ENCODE results near the gene NES. TPM values are rescaled to one million over a fixed set of nuclear protein-coding genes. Genes with fewer than 3 reads are reported as not detected.

The NES gene
- polyA plus RNA-seq: 10 to 100 TPM in 2 of 4 donors, 1 to 10 TPM in 1, under 1 TPM in 1; 0.22 to 17.9 (median 6.4) TPM
- long read RNA-seq, donor 1: 0 reads
- long read RNA-seq, donor 2, full-length matches to known transcripts: 1 of 1 reads
- long read RNA-seq, donor 2, partial matches to known transcripts: 0 of 1 reads
- long read RNA-seq, donor 2, other reads (novel, unspliced or antisense): 0 of 1 reads
- long read RNA-seq, donor 3, full-length matches to known transcripts: 9 of 9 reads
- long read RNA-seq, donor 3, partial matches to known transcripts: 0 of 9 reads
- long read RNA-seq, donor 3, other reads (novel, unspliced or antisense): 0 of 9 reads
- long read RNA-seq, donor 4, full-length matches to known transcripts: 1 of 1 reads
- long read RNA-seq, donor 4, partial matches to known transcripts: 0 of 1 reads
- long read RNA-seq, donor 4, other reads (novel, unspliced or antisense): 0 of 1 reads
- long read RNA-seq, donor 5, full-length matches to known transcripts: 2 of 2 reads
- long read RNA-seq, donor 5, partial matches to known transcripts: 0 of 2 reads
- long read RNA-seq, donor 5, other reads (novel, unspliced or antisense): 0 of 2 reads
- long read RNA-seq, donor 6, full-length matches to known transcripts: 5 of 5 reads
- long read RNA-seq, donor 6, partial matches to known transcripts: 0 of 5 reads
- long read RNA-seq, donor 6, other reads (novel, unspliced or antisense): 0 of 5 reads
- long read RNA-seq, donor 7: 0 reads
- long read RNA-seq, donor 8, full-length matches to known transcripts: 13 of 13 reads
- long read RNA-seq, donor 8, partial matches to known transcripts: 0 of 13 reads
- long read RNA-seq, donor 8, other reads (novel, unspliced or antisense): 0 of 13 reads
- long read RNA-seq, donor 9, full-length matches to known transcripts: 1 of 1 reads
- long read RNA-seq, donor 9, partial matches to known transcripts: 0 of 1 reads
- long read RNA-seq, donor 9, other reads (novel, unspliced or antisense): 0 of 1 reads
- long read RNA-seq, donor 10, full-length matches to known transcripts: 17 of 17 reads
- long read RNA-seq, donor 10, partial matches to known transcripts: 0 of 17 reads
- long read RNA-seq, donor 10, other reads (novel, unspliced or antisense): 0 of 17 reads

- Histone ChIP-seq H3K36me3 (ENCODE audit: control insufficient read depth in 3 of 3, insufficient read depth in 2 of 3, low read depth in 1 of 3, low read length in 3 of 3) (peaks cover 0 to 19% (median 0%) of the 10 kb centered on the region in 3 donors), H3K4me1 (ENCODE audit: control insufficient read depth in 3 of 3, insufficient read depth in 2 of 3, low read depth in 1 of 3, low read length in 2 of 3) (peaks cover 0 to 37% (median 4%) of the 10 kb centered on the region in 3 donors), H3K4me3 (ENCODE audit: low read depth in 1 of 3, low read length in 3 of 3) (peak within 1 kb of the TSS in 2 of 3 donors; percentile 21 to 53), H3K27me3 (ENCODE audit: control insufficient read depth in 3 of 3, insufficient read depth in 3 of 3, low read length in 3 of 3) (peaks cover 7 to 42% (median 11%) of the 10 kb centered on the region in 3 donors), H3K27ac (ENCODE audit: low read depth in 1 of 3, low read length in 2 of 3) (peak within 1 kb of the TSS in 2 of 3 donors; percentile 39 to 64), H3K9me3 (ENCODE audit: control insufficient read depth in 2 of 2, insufficient read depth in 1 of 2, low read depth in 1 of 2, low read length in 1 of 2) (no peaks in the 10 kb centered on the region)
- WGBS, 3 donors: 1 to 3% (median 2%) methylated on average over 51 to 70 of the region's 70 CpGs
- no peak for FAIRE-seq
- peak in 1 of 2 donors; percentile 66 for DNase-seq
These were observed at the start of gene NES for GRCh38 chr1:156676820-156677615. Gene NES (minus strand): TSS chr1:156677407. CDS start chr1:156677264, 143 bp downstream.

GRCh38 chr1:156726549-156727226, 49.5 kb upstream of the NES start:
- H3K9me3 ChIP-seq (ENCODE audit: control insufficient read depth in 2 of 2, insufficient read depth in 1 of 2, low read depth in 1 of 2, low read length in 1 of 2): no peaks in the 10 kb centered on the region
- 30 to 38% (median 33%) methylated on average over 15 of the region's 15 CpGs for WGBS, 3 donors
- H3K27me3 ChIP-seq (ENCODE audit: control insufficient read depth in 3 of 3, insufficient read depth in 3 of 3, low read length in 3 of 3): no peaks in the 10 kb centered on the region
- peaks cover 8 to 34% (median 12%) of the 10 kb centered on the region in 3 donors for H3K4me1 ChIP-seq (ENCODE audit: control insufficient read depth in 3 of 3, insufficient read depth in 2 of 3, low read depth in 1 of 3, low read length in 2 of 3)
- H3K27ac ChIP-seq (ENCODE audit: low read depth in 1 of 3, low read length in 2 of 3): no peak overlapping the region
- FAIRE-seq (no peak), DNase-seq (peak; percentile 71 to 76)
- H3K4me3 ChIP-seq (ENCODE audit: low read depth in 1 of 3, low read length in 3 of 3): peak overlapping the region in 2 of 3 donors; percentile 72 to 95
- H3K36me3 ChIP-seq (ENCODE audit: control insufficient read depth in 3 of 3, insufficient read depth in 2 of 3, low read depth in 1 of 3, low read length in 3 of 3): peaks cover 6 to 49% (median 10%) of the 10 kb centered on the region in 3 donors

GRCh38 chr1:156725683-156726280, 48.6 kb upstream of the NES start:
- H3K27me3 ChIP-seq (ENCODE audit: control insufficient read depth in 3 of 3, insufficient read depth in 3 of 3, low read length in 3 of 3): no peaks in the 10 kb centered on the region
- H3K36me3 ChIP-seq (ENCODE audit: control insufficient read depth in 3 of 3, insufficient read depth in 2 of 3, low read depth in 1 of 3, low read length in 3 of 3): peaks cover 11 to 53% (median 17%) of the 10 kb centered on the region in 3 donors
- peak overlapping the region in 1 of 3 donors; percentile 3 for H3K27ac ChIP-seq (ENCODE audit: low read depth in 1 of 3, low read length in 2 of 3)
- DNase-seq (peak; percentile 91 to 94), FAIRE-seq (no peak)
- 10 to 13% (median 12%) methylated on average over 18 of the region's 18 CpGs for WGBS, 3 donors
- H3K4me3 ChIP-seq (ENCODE audit: low read depth in 1 of 3, low read length in 3 of 3): peak overlapping the region in 2 of 3 donors; percentile 72 to 95
- H3K9me3 ChIP-seq (ENCODE audit: control insufficient read depth in 2 of 2, insufficient read depth in 1 of 2, low read depth in 1 of 2, low read length in 1 of 2): no peaks in the 10 kb centered on the region
- H3K4me1 ChIP-seq (ENCODE audit: control insufficient read depth in 3 of 3, insufficient read depth in 2 of 3, low read depth in 1 of 3, low read length in 2 of 3): peaks cover 8 to 34% (median 12%) of the 10 kb centered on the region in 3 donors

- WGBS, 3 donors: 77 to 92% (median 80%) methylated on average over 4 of the region's 4 CpGs
- peaks cover 11 to 53% (median 17%) of the 10 kb centered on the region in 3 donors for H3K36me3 ChIP-seq (ENCODE audit: control insufficient read depth in 3 of 3, insufficient read depth in 2 of 3, low read depth in 1 of 3, low read length in 3 of 3)
- DNase-seq: no peak
- H3K4me3 ChIP-seq (ENCODE audit: low read depth in 1 of 3, low read length in 3 of 3): no peak overlapping the region
- peaks cover 2 to 13% (median 4%) of the 10 kb centered on the region in 3 donors for H3K4me1 ChIP-seq (ENCODE audit: control insufficient read depth in 3 of 3, insufficient read depth in 2 of 3, low read depth in 1 of 3, low read length in 2 of 3)
- H3K9me3 ChIP-seq (ENCODE audit: control insufficient read depth in 2 of 2, insufficient read depth in 1 of 2, low read depth in 1 of 2, low read length in 1 of 2): no peaks in the 10 kb centered on the region
- no peak for FAIRE-seq
- H3K27ac ChIP-seq (ENCODE audit: low read depth in 1 of 3, low read length in 2 of 3): no peak overlapping the region
- no peaks in the 10 kb centered on the region for H3K27me3 ChIP-seq (ENCODE audit: control insufficient read depth in 3 of 3, insufficient read depth in 3 of 3, low read length in 3 of 3)
These were observed 44.3 kb upstream of the NES start for GRCh38 chr1:156721535-156721934.

- DNase-seq (no peak), FAIRE-seq (no peak)
- Histone ChIP-seq H3K4me3 (ENCODE audit: low read depth in 1 of 3, low read length in 3 of 3) (no peak overlapping the region), H3K9me3 (ENCODE audit: control insufficient read depth in 2 of 2, insufficient read depth in 1 of 2, low read depth in 1 of 2, low read length in 1 of 2) (no peaks in the 10 kb centered on the region), H3K27ac (ENCODE audit: low read depth in 1 of 3, low read length in 2 of 3) (no peak overlapping the region), H3K4me1 (ENCODE audit: control insufficient read depth in 3 of 3, insufficient read depth in 2 of 3, low read depth in 1 of 3, low read length in 2 of 3) (peaks cover 2 to 9% (median 4%) of the 10 kb centered on the region in 3 donors), H3K27me3 (ENCODE audit: control insufficient read depth in 3 of 3, insufficient read depth in 3 of 3, low read length in 3 of 3) (no peaks in the 10 kb centered on the region), H3K36me3 (ENCODE audit: control insufficient read depth in 3 of 3, insufficient read depth in 2 of 3, low read depth in 1 of 3, low read length in 3 of 3) (peaks cover 11 to 49% (median 17%) of the 10 kb centered on the region in 3 donors)
- WGBS, 3 donors: 70 to 94% (median 79%) methylated on average over 2 of the region's 2 CpGs
These were observed 43.9 kb upstream of the NES start for GRCh38 chr1:156721131-156721530.

- Histone ChIP-seq H3K4me1 (ENCODE audit: control insufficient read depth in 3 of 3, insufficient read depth in 2 of 3, low read depth in 1 of 3, low read length in 2 of 3) (no peaks in the 10 kb centered on the region), H3K36me3 (ENCODE audit: control insufficient read depth in 3 of 3, insufficient read depth in 2 of 3, low read depth in 1 of 3, low read length in 3 of 3) (peaks cover 4 to 17% (median 8%) of the 10 kb centered on the region in 3 donors), H3K9me3 (ENCODE audit: control insufficient read depth in 2 of 2, insufficient read depth in 1 of 2, low read depth in 1 of 2, low read length in 1 of 2) (no peaks in the 10 kb centered on the region), H3K4me3 (ENCODE audit: low read depth in 1 of 3, low read length in 3 of 3) (no peak overlapping the region), H3K27ac (ENCODE audit: low read depth in 1 of 3, low read length in 2 of 3) (no peak overlapping the region), H3K27me3 (ENCODE audit: control insufficient read depth in 3 of 3, insufficient read depth in 3 of 3, low read length in 3 of 3) (no peaks in the 10 kb centered on the region)
- FAIRE-seq (no peak), DNase-seq (no peak)
- 73 to 86% (median 75%) methylated on average over 4 of the region's 4 CpGs for WGBS, 3 donors
These were observed 40.1 kb upstream of the NES start for GRCh38 chr1:156717351-156717750.

- DNase-seq (no peak), FAIRE-seq (no peak)
- no peak overlapping the region for H3K27ac ChIP-seq (ENCODE audit: low read depth in 1 of 3, low read length in 2 of 3)
- no peaks in the 10 kb centered on the region for H3K4me1 ChIP-seq (ENCODE audit: control insufficient read depth in 3 of 3, insufficient read depth in 2 of 3, low read depth in 1 of 3, low read length in 2 of 3)
- H3K9me3 ChIP-seq (ENCODE audit: control insufficient read depth in 2 of 2, insufficient read depth in 1 of 2, low read depth in 1 of 2, low read length in 1 of 2): no peaks in the 10 kb centered on the region
- H3K36me3 ChIP-seq (ENCODE audit: control insufficient read depth in 3 of 3, insufficient read depth in 2 of 3, low read depth in 1 of 3, low read length in 3 of 3): peaks cover 0 to 13% (median 0%) of the 10 kb centered on the region in 3 donors
- H3K27me3 ChIP-seq (ENCODE audit: control insufficient read depth in 3 of 3, insufficient read depth in 3 of 3, low read length in 3 of 3): no peaks in the 10 kb centered on the region
- H3K4me3 ChIP-seq (ENCODE audit: low read depth in 1 of 3, low read length in 3 of 3): no peak overlapping the region
- WGBS, 3 donors: 76 to 94% (median 89%) methylated on average over 3 of the region's 3 CpGs
These were observed 37.6 kb upstream of the NES start for GRCh38 chr1:156714830-156715229.
